HFFc6 (cell line): ENCODE data around the gene MPRIP. TPM values are rescaled to one million over a fixed set of nuclear protein-coding genes. Genes with fewer than 3 reads are reported as not detected.

Source experiments
- DNase-seq: peaks from one replicate; pipeline ENCODE4 v3.0.0-alpha.2; 2018
- H3K27ac Mint-ChIP-seq: 2 replicates; pipeline ENCODE4 v1.8.0; 2020; ENCODE audit warnings: mild to moderate bottlenecking, mixed read lengths
- H3K27me3 Mint-ChIP-seq: 2 replicates; pipeline ENCODE4 v1.8.0; 2021; ENCODE audit warnings: mild to moderate bottlenecking, moderate library complexity, mixed read lengths; ENCODE audit not compliant: insufficient read depth
- H3K36me3 Mint-ChIP-seq: 2 replicates; pipeline ENCODE4 v1.8.0; 2021; ENCODE audit warnings: low read depth, mixed read lengths
- H3K4me1 Mint-ChIP-seq: 2 replicates; pipeline ENCODE4 v1.8.0; 2020; ENCODE audit warnings: low read depth, mixed read lengths
- H3K4me3 Mint-ChIP-seq: 2 replicates; pipeline ENCODE4 v1.8.0; 2020; ENCODE audit warnings: mild to moderate bottlenecking, moderate library complexity, mixed read lengths
- H3K9me3 Mint-ChIP-seq: 2 replicates; pipeline ENCODE4 v1.8.0; 2020; ENCODE audit warnings: mild to moderate bottlenecking, mixed read lengths
- total RNA-seq, 6 experiments: library from RNA; stranded (reverse); fragmentation: NEBNext Ultra II Directional; extraction: Animal tissue kit (Norgen Biotek cat#: 25700); gene quantifications; 2 replicates in 1 of 6; 3 replicates in 5 of 6; pipeline ENCODE4 v1.2.3, GENCODE V29; 2021
- TF ChIP-seq, protein P1 (sequence below): fragments of 200-600 bp; sonication (generic); IDR thresholded peaks from 2 replicates; pipeline ENCODE4 v1.5.0; 2021; ENCODE audit warnings: antibody characterized with exemption, mild to moderate bottlenecking

MPRIP gene
- total RNA-seq, 6 experiments from 2014 or later: 350 to 409 (median 372) TPM

DNA sequence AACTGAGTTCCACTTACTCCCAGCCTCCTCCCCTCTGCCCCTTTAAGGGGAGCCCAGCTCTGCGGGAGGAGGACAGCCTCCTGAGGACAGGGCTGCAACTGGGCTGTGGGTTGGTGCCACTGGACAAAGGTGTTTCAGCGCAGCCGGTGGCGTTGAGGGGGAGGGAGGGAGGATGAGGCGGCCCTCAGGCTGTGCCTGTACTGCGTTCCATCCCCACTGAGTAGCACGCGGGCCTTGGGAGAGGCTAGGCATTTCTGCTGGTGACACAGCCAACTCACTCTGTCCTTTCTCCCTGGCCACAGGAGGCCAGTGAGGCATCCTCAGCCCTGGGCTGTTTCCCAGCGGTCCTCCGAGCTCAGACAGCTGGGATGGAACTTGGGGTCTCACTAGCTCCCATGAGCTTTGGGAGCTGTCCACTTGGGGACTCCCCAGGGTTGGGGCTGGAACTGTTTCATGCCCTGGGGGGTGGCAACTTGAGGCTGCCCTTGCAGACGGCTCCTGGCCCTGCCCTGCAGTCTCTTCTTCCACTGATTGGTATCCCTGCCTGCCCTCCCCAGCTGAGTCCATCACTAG is 70.5 kb downstream of the MPRIP start:
- DNase-seq: no peak

DNA sequence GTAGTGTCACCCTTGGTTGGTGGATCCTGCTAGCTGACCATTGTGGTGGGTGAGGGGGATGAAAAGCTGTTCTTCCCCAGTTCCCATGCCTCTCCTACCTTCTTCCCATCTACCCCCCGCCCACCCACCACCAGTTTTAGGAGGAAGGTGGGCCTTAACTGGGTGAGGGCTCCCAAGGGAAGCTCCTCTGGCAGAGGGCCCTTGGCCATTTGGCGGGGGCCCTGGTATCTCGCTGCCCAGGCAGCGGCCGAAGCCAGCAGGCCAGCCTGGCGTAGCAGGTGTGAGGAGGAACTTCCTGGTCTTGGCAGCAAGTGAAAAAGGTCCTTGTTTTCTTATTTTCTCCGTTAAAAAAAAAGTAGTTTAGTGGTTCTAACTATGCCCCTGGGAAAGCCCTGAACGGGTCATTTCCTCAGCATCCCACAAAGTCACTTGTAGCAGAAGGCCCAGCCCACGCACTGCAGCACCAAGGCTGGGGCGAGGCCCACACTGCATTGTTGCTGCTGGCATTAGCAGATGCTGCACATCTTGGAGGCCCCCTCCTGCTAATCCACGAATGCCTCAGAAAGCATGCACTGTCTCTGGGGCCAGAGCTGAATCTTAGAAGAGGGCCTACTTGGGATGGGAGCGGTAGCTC is 72.5 kb downstream of the MPRIP start:
- Mint-ChIP-seq H3K27ac (no peak overlapping the region; the same call in 1 of the 2 replicates), H3K9me3 (no peaks in the 10 kb centered on the region), H3K4me1 (peaks cover 48% of the 10 kb centered on the region), H3K4me3 (no peak overlapping the region), H3K36me3 (peaks cover 6% of the 10 kb centered on the region; the same call in 1 of the 2 replicates), H3K27me3 (peaks cover 4% of the 10 kb centered on the region)
- TF ChIP-seq, protein P1, sequence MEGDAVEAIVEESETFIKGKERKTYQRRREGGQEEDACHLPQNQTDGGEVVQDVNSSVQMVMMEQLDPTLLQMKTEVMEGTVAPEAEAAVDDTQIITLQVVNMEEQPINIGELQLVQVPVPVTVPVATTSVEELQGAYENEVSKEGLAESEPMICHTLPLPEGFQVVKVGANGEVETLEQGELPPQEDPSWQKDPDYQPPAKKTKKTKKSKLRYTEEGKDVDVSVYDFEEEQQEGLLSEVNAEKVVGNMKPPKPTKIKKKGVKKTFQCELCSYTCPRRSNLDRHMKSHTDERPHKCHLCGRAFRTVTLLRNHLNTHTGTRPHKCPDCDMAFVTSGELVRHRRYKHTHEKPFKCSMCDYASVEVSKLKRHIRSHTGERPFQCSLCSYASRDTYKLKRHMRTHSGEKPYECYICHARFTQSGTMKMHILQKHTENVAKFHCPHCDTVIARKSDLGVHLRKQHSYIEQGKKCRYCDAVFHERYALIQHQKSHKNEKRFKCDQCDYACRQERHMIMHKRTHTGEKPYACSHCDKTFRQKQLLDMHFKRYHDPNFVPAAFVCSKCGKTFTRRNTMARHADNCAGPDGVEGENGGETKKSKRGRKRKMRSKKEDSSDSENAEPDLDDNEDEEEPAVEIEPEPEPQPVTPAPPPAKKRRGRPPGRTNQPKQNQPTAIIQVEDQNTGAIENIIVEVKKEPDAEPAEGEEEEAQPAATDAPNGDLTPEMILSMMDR: no peak
- no peak for DNase-seq

More for the DNA sequence above, 70.5 kb downstream of the MPRIP start:
- no peak overlapping the region for H3K4me3 Mint-ChIP-seq
- H3K36me3 Mint-ChIP-seq: peaks cover 6% of the 10 kb centered on the region; the same call in 1 of the 2 replicates
- no peaks in the 10 kb centered on the region for H3K9me3 Mint-ChIP-seq
- H3K27ac Mint-ChIP-seq: no peak overlapping the region
- H3K27me3 Mint-ChIP-seq: peaks cover 7% of the 10 kb centered on the region
- TF ChIP-seq, protein P1: no peak
- H3K4me1 Mint-ChIP-seq: peaks cover 50% of the 10 kb centered on the region

DNA sequence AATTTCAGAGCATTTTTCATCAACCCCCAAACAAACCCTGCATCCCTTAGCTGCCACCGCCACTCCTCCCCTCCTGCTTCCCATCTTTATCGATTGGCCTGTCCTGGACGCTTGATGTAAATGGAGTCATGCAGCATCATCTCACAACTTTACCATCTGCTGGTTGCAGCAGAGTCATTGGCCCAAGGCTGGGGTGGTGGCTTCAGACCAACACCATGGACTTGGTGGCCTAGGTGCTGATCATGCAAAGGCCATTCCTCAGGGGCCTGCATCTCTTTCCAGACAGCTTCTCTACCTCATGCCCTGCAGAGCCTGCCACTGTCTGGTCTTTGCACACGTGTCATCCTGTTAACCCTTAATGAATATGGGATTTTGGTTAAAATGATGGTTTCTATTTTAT is 73.4 kb downstream of the MPRIP start:
- no peak for DNase-seq
- Mint-ChIP-seq H3K9me3 (no peaks in the 10 kb centered on the region), H3K4me1 (peaks cover 51% of the 10 kb centered on the region), H3K36me3 (peaks cover 6% of the 10 kb centered on the region; the same call in 1 of the 2 replicates), H3K4me3 (no peak overlapping the region), H3K27ac (peak overlapping the region; percentile 42; the same call in 1 of the 2 replicates), H3K27me3 (peaks cover 2% of the 10 kb centered on the region)
- TF ChIP-seq, protein P1: no peak

DNA sequence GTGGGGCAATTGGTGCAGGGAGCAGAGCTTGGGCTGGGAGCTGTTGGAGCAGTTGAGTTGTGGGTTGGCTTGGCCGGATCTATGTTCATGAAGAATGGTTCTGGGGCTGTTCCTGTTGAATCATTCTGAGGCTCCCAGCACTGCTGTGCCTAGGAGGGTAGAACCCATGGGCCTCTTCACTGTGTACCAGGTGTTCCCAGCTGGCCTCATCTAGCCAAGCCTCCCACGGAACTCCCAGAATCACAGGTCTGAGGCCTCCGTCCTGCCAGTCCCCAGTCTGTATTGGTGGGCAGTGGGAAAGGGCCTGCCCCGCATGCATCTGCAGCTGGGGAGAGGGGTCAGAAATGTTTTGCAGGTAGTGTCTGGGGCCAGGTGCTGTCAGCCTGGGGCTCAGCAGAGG is 74.1 kb downstream of the MPRIP start:
- H3K4me1 Mint-ChIP-seq: peaks cover 59% of the 10 kb centered on the region

DNA sequence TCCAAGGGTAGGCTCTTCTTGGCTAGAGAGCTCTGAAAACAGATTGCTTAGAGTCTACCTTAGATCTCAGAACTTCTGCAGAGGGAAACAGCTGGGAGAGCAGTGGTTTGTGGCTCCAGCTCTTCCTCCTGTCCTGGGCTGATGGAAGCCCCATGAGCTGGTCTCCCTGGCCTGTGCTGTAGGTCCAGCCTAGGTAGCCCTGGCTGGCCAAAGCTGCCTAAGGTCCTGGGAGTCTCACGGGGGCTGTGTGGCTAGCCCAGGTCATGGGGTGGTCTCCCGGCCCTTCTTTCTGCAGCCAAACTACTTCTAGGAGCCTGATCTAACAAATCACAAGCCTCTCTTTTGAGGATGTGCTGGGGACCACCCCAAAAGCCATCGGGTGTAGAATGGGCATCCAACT is 75.7 kb downstream of the MPRIP start:
- Mint-ChIP-seq H3K4me1 (peaks cover 62% of the 10 kb centered on the region), H3K9me3 (no peaks in the 10 kb centered on the region), H3K36me3 (peaks cover 6% of the 10 kb centered on the region; the same call in 1 of the 2 replicates), H3K27me3 (no peaks in the 10 kb centered on the region), H3K27ac (no peak overlapping the region), H3K4me3 (no peak overlapping the region)
- TF ChIP-seq, protein P1: no peak
- no peak for DNase-seq

More for the DNA sequence above, 74.1 kb downstream of the MPRIP start:
- Mint-ChIP-seq H3K36me3 (peaks cover 6% of the 10 kb centered on the region; the same call in 1 of the 2 replicates), H3K4me3 (no peak overlapping the region), H3K27ac (no peak overlapping the region), H3K9me3 (no peaks in the 10 kb centered on the region), H3K27me3 (no peaks in the 10 kb centered on the region)
- DNase-seq: no peak
- TF ChIP-seq, protein P1: no peak
